HCT116 (cell line): ENCODE results near the gene LSM7. TPM values are rescaled to one million over a fixed set of nuclear protein-coding genes. Genes with fewer than 3 reads are reported as not detected.

Experiments used
- ATAC-seq: fragments of 200-7000 bp; cut with Tn5 transposase; 2 replicates; pipeline ENCODE4 v1.9.1; 2020; ENCODE audit warnings: mild to moderate bottlenecking, moderate library complexity
- BruUV-seq: library from RNA; stranded (reverse); fragments of 400-500 nt; replicated peaks from 2 replicates; lab custom pipeline; 2021; lab: Mats Ljungman, UMichigan
- CTCF ChIA-PET: fragments of 300-600 bp; sonication (Branson Sonifier 250); formaldehyde crosslinking; loops from one replicate; lab custom pipeline; 2021; ENCODE audit warnings: antibody characterized with exemption; lab: Charles Lee
- POLR2A ChIA-PET: fragments of 300-600, 350-600 bp; sonication (Branson Sonifier 250); formaldehyde crosslinking; loops from one replicate; lab custom pipeline; 2021; ENCODE audit warnings: antibody characterized with exemption; lab: Charles Lee
- RAD21 ChIA-PET, 2 experiments: fragments of 300-600 bp; sonication (Branson Sonifier 250); formaldehyde crosslinking; loops; one replicate each; lab custom pipeline; 2023; ENCODE audit warnings: low total read pairs in 2 of 2; ENCODE audit not compliant: uncharacterized antibody in 2 of 2, unreplicated experiment in 2 of 2, low non-redundant PET in 1 of 2; lab: Charles Lee
- DNase-seq: peaks from one replicate; pipeline ENCODE4 v3.0.0-alpha.2; 2010; ENCODE audit warnings: low read depth, low spot score
- H2AFZ ChIP-seq: fragments of 200-600 bp; shearing (Covaris generic), sonication (generic); 2 replicates; pipeline ENCODE4 v1.6.1; 2017; ENCODE audit warnings: low read depth, mixed run types, mixed read lengths, antibody characterized with exemption, low read length; ENCODE audit not compliant: poor library complexity, severe bottlenecking
- H3K27ac ChIP-seq: 2 replicates; pipeline ENCODE4 v1.5.1; 2012; ENCODE audit warnings: low read depth, low read length
- H3K27me3 ChIP-seq: fragments of 200-600 bp; sonication (generic); 2 replicates; pipeline ENCODE4 v1.6.1; 2016; ENCODE audit warnings: mixed run types, low read length, mixed read lengths; ENCODE audit not compliant: insufficient read depth
- H3K36me3 ChIP-seq, 2 experiments: fragments of 200-500 bp in 1 of 2; fragments of 200-600 bp in 1 of 2; sonication (Bioruptor generic) in 1 of 2; sonication (generic) in 1 of 2; 2 replicates each; pipeline versions ENCODE4 v1.5.1 to v1.6.1; 2014 to 2016; ENCODE audit warnings: low read length in 2 of 2, inconsistent platforms in 1 of 2, mixed read lengths in 1 of 2, mixed run types in 1 of 2; ENCODE audit not compliant: insufficient read depth in 2 of 2, control insufficient read depth in 1 of 2
- H3K4me1 ChIP-seq, 2 experiments: fragments of 200-600 bp in 1 of 2; sonication (generic) in 1 of 2; 2 replicates each; pipeline versions ENCODE4 v1.5.1 to v1.6.1; 2012 to 2017; ENCODE audit warnings: low read length in 2 of 2, inconsistent platforms in 1 of 2, mild to moderate bottlenecking in 1 of 2, mixed read lengths in 1 of 2, mixed run types in 1 of 2, moderate library complexity in 1 of 2; ENCODE audit not compliant: insufficient read depth in 2 of 2, control insufficient read depth in 1 of 2
- H3K4me2 ChIP-seq: fragments of 200-600 bp; sonication (generic); 2 replicates; pipeline ENCODE4 v1.6.1; 2017; ENCODE audit warnings: mixed run types, low read length, mixed read lengths
- H3K4me3 ChIP-seq, 2 experiments: fragments of 200-600 bp in 1 of 2; sonication (generic) in 1 of 2; replicated peaks in 1 of 2; 2 replicates each; pipeline ENCODE4 v1.5.1; 2011 to 2016; ENCODE audit warnings: low read length in 2 of 2, control low read depth in 1 of 2, low read depth in 1 of 2, mild to moderate bottlenecking in 1 of 2, mixed read lengths in 1 of 2, mixed run types in 1 of 2
- H3K79me2 ChIP-seq: fragments of 200-600 bp; sonication (generic); 2 replicates; pipeline ENCODE4 v1.6.1; 2017; ENCODE audit warnings: mild to moderate bottlenecking, mixed run types, low read length, moderate library complexity, mixed read lengths; ENCODE audit not compliant: insufficient read depth
- H3K9ac ChIP-seq: fragments of 200-600 bp; sonication (generic); 2 replicates; pipeline ENCODE4 v1.6.1; 2016; ENCODE audit warnings: low read length, mixed read lengths
- H3K9me2 ChIP-seq: fragments of 200-600 bp; sonication (generic), shearing (Covaris generic); 2 replicates; pipeline ENCODE4 v1.6.1; 2017; ENCODE audit warnings: mixed run types, mild to moderate bottlenecking, moderate library complexity; ENCODE audit not compliant: insufficient read depth
- H3K9me3 ChIP-seq, 2 experiments: fragments of 200-500 bp in 1 of 2; fragments of 200-600 bp in 1 of 2; sonication (Bioruptor generic) in 1 of 2; sonication (generic) in 1 of 2; 2 replicates each; pipeline ENCODE4 v1.6.1; 2014 to 2017; ENCODE audit warnings: low read length in 2 of 2, mixed read lengths in 2 of 2, inconsistent platforms in 1 of 2, low read depth in 1 of 2, mild to moderate bottlenecking in 1 of 2, mixed run types in 1 of 2, moderate library complexity in 1 of 2; ENCODE audit not compliant: control insufficient read depth in 1 of 2, insufficient read depth in 1 of 2
- H4K20me1 ChIP-seq: fragments of 200-600 bp; sonication (generic), shearing (Covaris generic); 2 replicates; pipeline ENCODE4 v1.6.1; 2017; ENCODE audit warnings: mixed run types, mild to moderate bottlenecking, moderate library complexity; ENCODE audit not compliant: insufficient read depth
- ELF1 ChIP-seq: IDR thresholded peaks from 2 replicates; pipeline ENCODE4 v1.6.1; 2012; ENCODE audit warnings: low read depth, borderline replicate concordance
- EZH2 ChIP-seq: fragments of 200-600 bp; sonication (generic); IDR thresholded peaks from 2 replicates; pipeline ENCODE4 v1.6.1; 2017; ENCODE audit warnings: antibody characterized with exemption, mixed run types
- EZH2phosphoT487 ChIP-seq: fragments of 200-600 bp; IDR thresholded peaks from 2 replicates; pipeline ENCODE4 v1.6.1; 2018; ENCODE audit warnings: antibody characterized with exemption, borderline replicate concordance
- REST ChIP-seq: IDR thresholded peaks from 2 replicates; pipeline ENCODE4 v1.6.1; 2012; ENCODE audit warnings: low read depth
- SRF ChIP-seq: IDR thresholded peaks from 2 replicates; pipeline ENCODE4 v1.6.1; 2012; ENCODE audit warnings: low read depth
- TCF7L2 ChIP-seq: IDR thresholded peaks from 2 replicates; pipeline ENCODE4 v1.7.0; 2011; ENCODE audit warnings: borderline replicate concordance, inconsistent platforms; ENCODE audit not compliant: insufficient read depth, insufficient read length; ENCODE audit errors: extremely low read depth
- YY1 ChIP-seq: IDR thresholded peaks from 2 replicates; pipeline ENCODE4 v1.6.1; 2011; ENCODE audit warnings: low read length, low read depth, moderate library complexity, mild to moderate bottlenecking; ENCODE audit not compliant: insufficient replicate concordance; ENCODE audit errors: extremely low read depth
- ZFX ChIP-seq: fragments of 450-650 bp; IDR thresholded peaks from 2 replicates; pipeline ENCODE4 v1.6.1; 2017
- ZNF274 ChIP-seq: fragments of 200-500 bp; sonication (Bioruptor generic); IDR thresholded peaks from 2 replicates; pipeline ENCODE4 v1.6.1; 2014; ENCODE audit warnings: mild to moderate bottlenecking, low read depth, low read length, inconsistent platforms
- intact Hi-C: fragments of 100-400 bp; cut with micrococcal nuclease; formaldehyde crosslinking; loops from 2 replicates; pipeline ENCODE4 v1.10.0; 2022
- total RNA-seq: library from RNA; stranded (reverse); gene quantifications from one replicate; pipeline ENCODE4 v1.2.1, GENCODE V29; 2021; ENCODE audit not compliant: unreplicated experiment

Gene LSM7
- total RNA-seq, 1 experiment from 2014 or later: 190 TPM

- ChIA-PET CTCF (no interaction called here), RAD21 (no interaction called here), POLR2A (no interaction called here)
- no peak overlapping the region for H3K9ac ChIP-seq
- ATAC-seq (no peak), DNase-seq (no peak)
- no peaks in the 10 kb centered on the region for H3K9me3 ChIP-seq
- H3K4me1 ChIP-seq: peaks cover 5 to 8% of the 10 kb centered on the region in 2 experiments; a peak in 3 of 4 replicates
- no peak overlapping the region for H3K27ac ChIP-seq
- H4K20me1 ChIP-seq: no peaks in the 10 kb centered on the region
- intact Hi-C loops: no loop called here
- no peak overlapping the region for H3K4me3 ChIP-seq
- no TSS peak for BruUV-seq
- no peak overlapping the region for H3K4me2 ChIP-seq
- no peak for TF ChIP-seq EZH2
- no peak for TF ChIP-seq YY1
- no peak for TF ChIP-seq REST
- no peak for TF ChIP-seq SRF
- no peak for TF ChIP-seq ELF1
- no peak for TF ChIP-seq ZNF274
- TF ChIP-seq EZH2phosphoT487: no peak
- TF ChIP-seq ZFX: no peak
- TF ChIP-seq TCF7L2: no peak
- H3K9me2 ChIP-seq: no peaks in the 10 kb centered on the region
- H2AFZ ChIP-seq: no peak overlapping the region
- no peaks in the 10 kb centered on the region for H3K36me3 ChIP-seq
- H3K27me3 ChIP-seq: no peaks in the 10 kb centered on the region
- no peaks in the 10 kb centered on the region for H3K79me2 ChIP-seq
These were observed 16.7 kb upstream of the LSM7 start for GRCh38 chr19:2345076-2345475.
